ENCODE measurements around the gene KIF3A.

The KIF3A gene

GRCh38 chr5:132744659-132745058, 7.3 kb upstream of the KIF3A start:
- no peak overlapping the region for H3K4me3 ChIP-seq (replicated peaks; ENCODE audit: low read depth, low read length)
- TF ChIP-seq CTCF (IDR thresholded peaks at IDR 0.05; ENCODE audit: low read depth, low read length, missing control alignments): no peak
- no peak for DNase-seq (ENCODE audit: extremely low read depth, low read depth)

- no peak overlapping the region for H3K4me3 ChIP-seq (replicated peaks; ENCODE audit: low read depth, low read length)
- TF ChIP-seq CTCF (IDR thresholded peaks at IDR 0.05; ENCODE audit: low read depth, low read length, missing control alignments): no peak
- DNase-seq (ENCODE audit: extremely low read depth, low read depth): no peak
Observed at GRCh38 chr5:132742626-132743025, 5.3 kb upstream of the KIF3A start.

GRCh38 chr5:132742158-132742557, 4.8 kb upstream of the KIF3A start:
- no peak for DNase-seq (ENCODE audit: extremely low read depth, low read depth)
- no peak for TF ChIP-seq CTCF (IDR thresholded peaks at IDR 0.05; ENCODE audit: low read depth, low read length, missing control alignments)

GRCh38 chr5:132739232-132739631, 1.9 kb upstream of the KIF3A start:
- DNase-seq (ENCODE audit: extremely low read depth, low read depth): no peak
- no peak overlapping the region for H3K4me3 ChIP-seq (replicated peaks; ENCODE audit: low read depth, low read length)
- TF ChIP-seq CTCF (IDR thresholded peaks at IDR 0.05; ENCODE audit: low read depth, low read length, missing control alignments): no peak

More at GRCh38 chr5:132742158-132742557, 4.8 kb upstream of the KIF3A start:
- H3K4me3 ChIP-seq (replicated peaks; ENCODE audit: low read depth, low read length): no peak overlapping the region

- no peak for DNase-seq (ENCODE audit: extremely low read depth, low read depth)
- TF ChIP-seq CTCF (IDR thresholded peaks at IDR 0.05; ENCODE audit: low read depth, low read length, missing control alignments): no peak
- H3K4me3 ChIP-seq (replicated peaks; ENCODE audit: low read depth, low read length): peak overlapping the region; percentile 79
Observed at GRCh38 chr5:132737982-132738681, 786 bp upstream of the KIF3A start.

GRCh38 chr5:132734687-132735086, 2.7 kb downstream of the KIF3A start:
- H3K4me3 ChIP-seq (replicated peaks; ENCODE audit: low read depth, low read length): no peak overlapping the region
- DNase-seq (ENCODE audit: extremely low read depth, low read depth): no peak
- TF ChIP-seq CTCF (IDR thresholded peaks at IDR 0.05; ENCODE audit: low read depth, low read length, missing control alignments): no peak
